GM21360 (cell line): ENCODE data around the gene NFU1.
"Not testable (repeated sequence)": the region's sequence is repeated elsewhere in the genome, so short reads cannot be mapped to it uniquely, and the experiment has no call there.

Experiments
- ATAC-seq: cut with Tn5 transposase; IDR thresholded peaks from one replicate; pipeline ENCODE4 v1.9.1; 2021; ENCODE audit warnings: mild to moderate bottlenecking, moderate library complexity; ENCODE audit not compliant: unreplicated experiment

Gene NFU1

DNA sequence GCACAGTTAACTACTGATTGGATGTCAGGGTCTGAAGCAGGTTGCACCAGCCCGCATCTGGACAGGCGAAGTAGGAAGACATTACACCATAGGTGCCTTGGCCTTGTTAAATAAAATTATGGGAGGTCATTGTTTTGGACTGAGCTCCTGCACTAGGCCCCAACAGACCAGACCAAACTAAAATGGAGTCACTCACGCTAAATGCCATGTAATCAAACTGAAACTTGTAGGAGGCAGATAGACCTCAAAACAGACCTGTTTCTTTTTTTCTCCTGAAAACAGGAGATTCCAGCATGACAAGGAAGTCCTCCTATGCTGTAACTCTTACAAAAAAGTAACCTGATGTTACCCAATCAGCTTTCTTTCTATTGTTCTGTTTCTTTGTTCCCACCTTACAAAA, 15.5 kb upstream of the NFU1 start:
- no peak for ATAC-seq

DNA sequence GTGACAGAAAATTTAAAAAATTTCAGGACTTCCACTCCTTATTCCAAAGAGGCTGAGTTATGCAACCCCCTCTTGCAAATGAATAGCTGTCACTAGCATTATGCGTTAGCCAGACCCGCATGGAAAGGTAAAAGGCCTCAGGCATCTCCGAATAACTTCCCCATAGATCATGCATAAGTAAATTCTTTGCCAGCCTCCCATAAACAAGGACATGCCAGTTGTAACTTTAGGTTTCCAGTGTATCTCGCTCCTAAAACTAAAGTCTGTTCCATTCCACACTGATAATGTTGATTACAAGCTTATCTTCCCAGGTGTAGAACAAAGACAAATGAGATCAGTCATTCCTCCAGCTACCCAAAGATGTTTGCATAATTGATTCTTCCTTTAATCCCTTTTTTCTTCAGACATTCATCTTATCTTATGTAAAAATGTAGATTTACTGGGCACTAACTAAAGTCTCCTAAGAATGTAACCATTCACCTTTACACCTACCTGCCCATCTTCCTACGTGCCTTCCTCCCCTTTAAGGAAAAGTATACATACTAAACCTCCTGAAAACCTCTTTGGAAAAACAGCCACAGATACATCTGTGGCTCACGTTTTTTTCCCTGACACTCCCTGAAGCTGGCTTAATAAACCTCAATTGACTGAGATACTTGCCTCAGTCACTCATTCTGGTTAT, 13.6 kb upstream of the NFU1 start:
- ATAC-seq: no peak

GRCh38 chr2:69449906-69450305, 12.7 kb upstream of the NFU1 start:
- no peak for ATAC-seq

DNA sequence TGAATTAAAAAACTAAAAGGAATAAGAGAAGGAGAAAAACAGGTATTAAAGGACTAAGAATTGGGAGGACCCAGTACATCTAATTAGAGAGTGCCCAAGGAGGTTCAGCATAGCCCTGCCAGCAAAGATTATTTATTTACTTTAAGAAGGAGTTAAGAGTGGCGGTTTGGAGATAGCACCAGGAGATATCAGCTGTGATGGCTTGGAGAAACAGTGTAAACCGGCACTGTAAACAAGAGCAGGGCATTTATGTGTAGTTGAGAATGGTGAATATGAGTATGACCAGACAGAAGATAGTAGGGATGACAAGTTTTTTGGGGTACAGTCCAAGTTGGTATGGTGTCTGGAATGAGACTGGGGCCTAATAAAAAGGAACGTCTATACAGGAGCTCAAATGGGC, 6.4 kb upstream of the NFU1 start:
- not testable (repeated sequence) for ATAC-seq

- ATAC-seq: not testable (repeated sequence)
These were observed 2.3 kb upstream of the NFU1 start for GRCh38 chr2:69439499-69439898.

- no peak for ATAC-seq
These were observed 1.3 kb upstream of the NFU1 start for GRCh38 chr2:69438580-69438979.

DNA sequence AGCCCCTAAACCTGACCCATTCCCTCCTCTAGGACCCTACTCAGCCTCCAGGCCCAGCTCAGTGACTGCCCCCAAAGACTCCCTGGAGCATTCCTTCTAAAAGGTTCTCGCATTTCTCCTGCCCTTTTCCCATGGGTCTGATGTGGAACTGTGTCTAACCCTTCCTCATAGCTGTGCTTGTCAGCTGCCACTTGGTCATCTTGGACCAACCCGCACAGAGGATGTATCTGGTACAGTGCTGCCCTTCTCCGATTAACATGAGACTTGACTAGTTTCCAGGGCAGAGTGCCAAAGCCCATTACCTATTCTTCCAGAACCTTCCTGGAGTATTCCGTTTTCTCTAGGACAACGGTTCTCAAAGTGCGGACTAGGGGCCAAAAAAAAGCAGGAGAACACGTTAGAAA, 518 bp upstream of the NFU1 start:
- ATAC-seq: no peak

- no peak for ATAC-seq
These were observed 668 bp downstream of the NFU1 start for GRCh38 chr2:69436596-69436937.

DNA sequence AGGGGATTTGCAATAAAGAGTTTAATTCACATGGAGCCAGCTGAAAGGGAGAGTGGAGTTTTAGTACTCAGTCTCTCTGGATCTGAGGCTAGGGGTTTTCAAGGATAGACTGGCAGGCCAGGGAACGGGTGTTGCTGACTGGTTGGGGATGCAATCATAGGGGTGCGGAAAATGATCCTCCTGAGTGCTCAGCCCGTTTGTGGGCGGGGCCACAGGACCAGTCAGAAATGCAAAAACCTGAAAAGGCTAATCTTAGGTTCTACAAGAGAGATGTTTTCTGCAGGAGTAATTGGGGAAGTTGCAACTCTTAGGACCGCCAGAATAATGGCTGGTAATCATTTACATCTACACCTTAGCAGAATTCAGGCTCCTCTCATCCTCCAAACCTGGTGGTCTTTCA, 2.5 kb downstream of the NFU1 start:
- ATAC-seq: no peak

GRCh38 chr2:69429491-69430183, 7.6 kb downstream of the NFU1 start:
- no peak for ATAC-seq

- no peak for ATAC-seq
These were observed 8.3 kb downstream of the NFU1 start for GRCh38 chr2:69428981-69429380.

DNA sequence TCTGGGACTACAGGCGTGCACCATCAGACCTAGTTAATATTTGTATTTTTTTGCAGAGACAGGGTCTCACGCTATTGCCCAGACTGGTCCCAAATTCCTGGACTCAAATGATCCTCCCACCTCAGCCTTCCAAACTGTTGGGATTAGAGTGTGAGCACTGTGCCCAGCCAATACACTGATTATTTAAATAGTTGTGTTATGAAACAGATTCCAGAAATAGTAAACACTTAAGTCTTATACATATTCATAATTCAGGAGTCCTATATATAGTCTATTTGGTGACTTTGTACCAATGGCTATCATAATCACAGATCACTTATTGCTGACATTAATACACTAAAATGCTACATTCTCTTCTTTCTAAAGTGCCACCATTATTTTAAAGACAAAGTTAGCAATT, 12.8 kb downstream of the NFU1 start:
- ATAC-seq: no peak

DNA sequence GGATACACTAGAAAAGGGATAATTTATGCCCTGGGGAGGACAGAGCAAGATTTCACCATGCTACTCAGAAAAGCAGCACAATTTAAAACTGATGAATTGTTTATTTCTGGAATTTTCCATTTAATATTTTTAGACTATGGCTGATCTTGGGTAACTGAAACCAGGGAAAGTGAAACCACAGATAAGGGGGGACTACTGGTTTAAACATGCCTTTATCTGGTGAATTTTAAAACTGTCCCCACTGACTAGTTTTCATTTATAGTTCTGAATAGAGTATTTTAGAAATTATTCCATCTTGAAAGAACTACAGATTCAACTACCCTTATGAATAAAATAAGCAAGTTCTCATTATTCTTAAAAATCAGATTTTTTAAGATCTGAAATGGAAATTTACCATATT, 15.0 kb downstream of the NFU1 start:
- ATAC-seq: no peak

- not testable (repeated sequence) for ATAC-seq
These were observed 18.1 kb downstream of the NFU1 start for GRCh38 chr2:69419111-69419510.

DNA sequence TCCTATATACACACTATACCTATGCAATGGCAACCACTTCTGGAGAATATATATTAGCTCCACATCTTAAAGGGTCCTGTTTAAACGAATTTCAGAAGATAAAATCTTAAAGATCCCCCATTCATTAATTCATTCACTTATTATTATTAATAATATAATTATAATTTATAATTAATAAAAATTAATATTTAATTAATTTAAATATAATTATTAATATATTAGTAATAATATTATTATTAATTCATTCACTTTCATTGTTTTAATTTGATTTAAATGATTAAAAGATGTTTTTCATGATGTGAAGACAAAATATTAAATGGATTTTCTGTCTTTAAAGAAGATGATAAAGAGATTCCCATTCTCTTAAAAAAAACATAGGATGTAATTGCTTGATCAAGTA, 21.1 kb downstream of the NFU1 start:
- no peak for ATAC-seq

- no peak for ATAC-seq
These were observed 26.1 kb downstream of the NFU1 start for GRCh38 chr2:69411120-69411519.

- no peak for ATAC-seq
These were observed 31.9 kb downstream of the NFU1 start for GRCh38 chr2:69405306-69405705.

DNA sequence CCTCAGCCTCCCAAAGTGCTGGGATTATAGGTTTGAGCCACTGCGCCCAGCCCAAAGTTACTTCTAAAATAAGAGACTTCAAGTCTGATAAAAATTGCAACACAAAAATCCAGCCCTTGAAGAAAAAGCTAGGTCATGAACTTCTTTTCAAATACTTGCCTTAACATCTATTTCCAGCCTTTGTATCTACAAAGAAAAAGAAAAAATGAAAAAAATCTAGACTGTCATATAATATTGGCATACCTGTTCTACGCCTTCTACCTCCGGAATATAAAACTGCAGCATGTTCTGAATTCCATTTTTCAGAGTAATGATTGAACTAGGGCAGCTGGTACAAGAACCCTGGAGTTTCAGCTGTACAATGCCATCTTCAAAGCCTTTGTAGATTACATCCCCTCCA, 37.1 kb downstream of the NFU1 start:
- no peak for ATAC-seq

DNA sequence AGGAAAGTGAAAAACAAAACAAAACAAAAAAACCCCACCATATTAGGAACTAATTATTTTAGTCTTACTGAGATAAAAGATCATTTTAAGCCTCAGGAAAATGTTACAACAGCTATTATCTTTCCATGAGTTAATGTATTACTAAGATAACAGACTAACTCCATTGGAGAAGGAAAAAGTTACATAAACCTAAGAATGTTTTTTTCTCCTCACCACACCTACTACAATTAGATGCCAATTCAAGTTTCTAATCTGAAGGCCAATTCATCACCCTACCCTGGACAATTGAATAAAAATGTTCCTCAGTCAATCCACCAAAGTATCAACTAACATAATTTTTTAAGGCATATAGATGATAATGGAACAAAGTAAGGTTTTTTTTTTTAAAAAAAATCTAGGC, 40.0 kb downstream of the NFU1 start:
- ATAC-seq: no peak

- ATAC-seq: no peak
These were observed 41.4 kb downstream of the NFU1 start for GRCh38 chr2:69395866-69396265.

DNA sequence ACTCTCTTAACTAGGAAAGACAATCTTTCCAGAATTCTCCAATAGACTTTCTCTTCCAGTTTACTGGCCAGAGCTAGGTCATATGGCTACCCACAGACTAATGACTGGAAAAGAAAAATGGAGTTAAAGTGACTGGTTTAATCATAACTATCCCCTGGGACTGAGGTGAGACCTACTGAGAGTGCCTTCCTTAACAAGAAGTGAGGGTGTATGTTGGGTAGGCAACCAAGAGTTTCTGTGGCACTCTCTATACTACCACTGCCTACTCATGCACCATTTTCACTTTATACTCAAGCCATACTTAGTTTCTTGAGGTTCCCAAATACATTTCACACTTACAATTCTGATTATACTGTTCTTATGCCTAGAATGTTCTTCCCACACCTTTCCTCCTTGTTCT, 43.3 kb downstream of the NFU1 start:
- ATAC-seq: no peak

DNA sequence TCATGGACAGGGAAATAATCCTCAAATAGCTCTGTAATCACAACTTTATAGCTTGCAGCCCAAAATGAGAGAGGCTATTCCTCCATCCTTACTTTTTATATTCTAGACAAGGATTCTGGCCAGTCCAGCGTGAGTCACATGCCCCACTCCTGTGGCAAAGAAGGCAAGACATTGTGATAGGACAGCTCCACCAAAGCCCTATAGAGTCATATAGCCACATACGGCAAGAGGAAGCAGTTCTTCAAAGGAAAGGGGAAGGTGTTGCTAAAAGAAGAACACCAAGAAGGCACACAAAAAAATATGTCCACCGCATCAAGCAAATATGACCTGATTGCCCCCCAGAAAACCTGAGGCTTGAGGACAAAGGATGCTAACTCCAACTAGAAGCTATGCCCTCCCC, 46.8 kb downstream of the NFU1 start:
- no peak for ATAC-seq

- no peak for ATAC-seq
These were observed 47.2 kb downstream of the NFU1 start for GRCh38 chr2:69390001-69390400.
